DOHH2 (cell line): ENCODE measurements around the gene GALNT13.

ENCODE experiments used
- H3F3A ChIP-seq: fragments of 200-600 bp; sonication (generic), shearing (Covaris generic); 2 replicates; pipeline ENCODE4 v1.6.0; 2016; ENCODE audit warnings: antibody characterized with exemption, mild to moderate bottlenecking; ENCODE audit not compliant: control insufficient read depth, insufficient read depth
- H3K27ac ChIP-seq: fragments of 200-600 bp; sonication (generic); 2 replicates; pipeline ENCODE4 v1.5.1; 2014; ENCODE audit warnings: low read depth, mild to moderate bottlenecking, low read length, moderate library complexity
- H3K27me3 ChIP-seq: fragments of 200-600 bp; sonication (generic); 2 replicates; pipeline ENCODE4 v1.6.1; 2014; ENCODE audit warnings: mild to moderate bottlenecking, low read length, mixed read lengths; ENCODE audit not compliant: control insufficient read depth
- H3K36me3 ChIP-seq: fragments of 200-600 bp; sonication (generic); 2 replicates; pipeline ENCODE4 v1.6.1; 2014; ENCODE audit warnings: mild to moderate bottlenecking, low read length, moderate library complexity, mixed read lengths; ENCODE audit not compliant: control insufficient read depth
- H3K4me1 ChIP-seq: fragments of 200-600 bp; sonication (generic); 2 replicates; pipeline ENCODE4 v1.6.1; 2014; ENCODE audit warnings: mild to moderate bottlenecking, low read length, mixed read lengths; ENCODE audit not compliant: control insufficient read depth
- H3K4me2 ChIP-seq: fragments of 200-600 bp; sonication (generic); 2 replicates; pipeline ENCODE4 v1.6.0; 2014; ENCODE audit warnings: mild to moderate bottlenecking, low read length, moderate library complexity
- H3K4me3 ChIP-seq: fragments of 200-600 bp; sonication (generic); 2 replicates; pipeline ENCODE4 v1.5.1; 2014; ENCODE audit warnings: mild to moderate bottlenecking, low read length, mixed read lengths
- H3K79me2 ChIP-seq: fragments of 200-600 bp; sonication (generic); 2 replicates; pipeline ENCODE4 v1.6.1; 2014; ENCODE audit warnings: mild to moderate bottlenecking, low read length, mixed read lengths; ENCODE audit not compliant: control insufficient read depth
- H3K9me2 ChIP-seq: fragments of 200-600 bp; sonication (generic); replicated peaks from 2 replicates; pipeline ENCODE4 v1.6.1; 2014; ENCODE audit warnings: mild to moderate bottlenecking, low read length, mixed read lengths; ENCODE audit not compliant: control insufficient read depth
- H3K9me3 ChIP-seq: fragments of 200-600 bp; sonication (generic); 2 replicates; pipeline ENCODE4 v1.6.1; 2014; ENCODE audit warnings: antibody characterized with exemption, low read length, mixed read lengths; ENCODE audit not compliant: control insufficient read depth, insufficient read depth
- H4K20me1 ChIP-seq: fragments of 200-600 bp; sonication (generic); 2 replicates; pipeline ENCODE4 v1.6.0; 2014; ENCODE audit warnings: low read depth, mild to moderate bottlenecking, antibody characterized with exemption, low read length, moderate library complexity; ENCODE audit not compliant: control insufficient read depth, insufficient read depth
- EZH2phosphoT487 ChIP-seq: fragments of 200-600 bp; sonication (generic); IDR thresholded peaks from 2 replicates; pipeline ENCODE4 v1.6.1; 2017; ENCODE audit warnings: borderline replicate concordance, mild to moderate bottlenecking, antibody characterized with exemption, low read length, moderate library complexity, mixed read lengths
- TF ChIP-seq, protein P1 (sequence below): fragments of 200-600 bp; sonication (generic); IDR thresholded peaks from one replicate; pipeline ENCODE4 v1.5.1; 2014; ENCODE audit warnings: antibody characterized with exemption, mild to moderate bottlenecking, low read depth, low read length; ENCODE audit not compliant: poor library complexity, severe bottlenecking

Gene GALNT13

DNA sequence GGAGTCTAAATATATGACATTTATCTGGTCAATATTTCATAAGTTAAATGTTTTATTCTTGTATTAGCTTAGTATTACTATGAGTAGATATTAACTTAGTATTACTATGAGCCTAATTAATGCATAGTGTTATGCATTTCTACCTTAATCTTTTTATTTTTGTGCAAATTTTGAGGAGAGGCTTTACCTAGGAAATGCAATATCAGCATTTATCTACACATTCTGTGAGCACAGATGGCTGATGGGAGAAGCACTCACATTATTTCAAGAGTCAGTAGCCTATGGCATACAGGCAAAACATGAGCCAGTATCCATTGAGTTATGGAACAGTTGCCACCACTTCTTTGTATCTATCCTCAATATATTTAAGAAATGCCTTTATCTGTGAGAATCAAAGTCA is 422.1 kb downstream of the GALNT13 start:
- no peaks in the 10 kb centered on the region; the same call in 1 of the 2 replicates for H3K9me2 ChIP-seq
- no peaks in the 10 kb centered on the region for H3K27me3 ChIP-seq
- H3K9me3 ChIP-seq, result no peaks in the 10 kb centered on the region
- H3K36me3 ChIP-seq, result no peaks in the 10 kb centered on the region
- no peaks in the 10 kb centered on the region for H3K79me2 ChIP-seq
- no peaks in the 10 kb centered on the region for H3F3A ChIP-seq
- no peaks in the 10 kb centered on the region for H4K20me1 ChIP-seq
- TF ChIP-seq EZH2phosphoT487, result no peak
- H3K4me3 ChIP-seq, result no peak overlapping the region
- H3K4me1 ChIP-seq, result no peaks in the 10 kb centered on the region
- no peak overlapping the region for H3K4me2 ChIP-seq
- H3K27ac ChIP-seq, result no peak overlapping the region

DNA sequence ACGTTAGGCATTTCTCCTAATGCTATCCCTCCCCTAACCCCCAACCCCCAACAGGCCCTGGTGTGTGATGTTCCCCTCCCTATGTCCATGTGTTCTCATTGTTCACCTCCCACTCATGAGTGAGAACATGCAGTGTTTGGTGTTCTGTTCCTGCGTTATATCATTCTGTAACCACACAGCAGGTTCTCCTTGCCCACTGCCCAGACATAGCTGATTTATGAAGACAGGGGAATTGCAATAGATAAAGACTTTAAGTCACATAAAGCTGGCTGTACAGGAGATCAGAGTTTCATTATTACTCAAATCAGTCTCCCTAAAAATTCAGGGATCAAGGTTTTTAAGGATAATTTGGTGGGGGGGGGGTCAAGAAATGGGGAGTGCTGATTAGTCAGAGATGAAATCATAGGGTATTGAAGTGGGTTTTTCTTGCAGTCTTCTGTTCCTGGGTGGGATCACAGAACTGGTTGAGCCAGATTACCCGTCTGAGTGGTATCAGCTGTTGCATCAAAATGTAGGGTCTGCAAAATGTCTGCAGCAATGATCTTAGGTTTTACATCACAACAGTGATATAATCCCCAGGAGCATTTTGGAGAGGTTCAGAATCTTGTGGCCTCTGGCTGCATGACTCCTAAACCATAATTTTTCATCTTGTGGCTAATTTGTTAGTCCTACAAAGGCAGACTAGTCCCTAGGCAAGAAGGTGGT is 434.7 kb downstream of the GALNT13 start:
- no peaks in the 10 kb centered on the region for H3K9me2 ChIP-seq

DNA sequence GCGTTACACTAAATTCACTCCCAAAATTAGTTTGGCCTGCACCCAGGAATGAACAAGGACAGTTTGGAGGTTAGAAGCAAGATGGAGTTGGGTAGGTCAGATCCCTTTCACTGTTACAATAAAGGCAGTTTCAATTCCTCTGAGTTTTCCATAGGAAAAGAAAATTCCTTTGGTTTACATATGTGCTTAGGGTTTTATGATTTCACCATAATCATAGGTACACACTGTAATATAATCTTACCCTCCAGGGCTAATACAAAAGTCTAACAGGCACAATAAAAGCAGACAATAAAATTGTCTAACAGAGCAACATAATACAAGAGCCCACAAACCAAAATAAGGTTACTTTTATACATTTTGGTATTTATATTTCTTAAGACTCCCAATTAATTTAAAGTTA is 435.3 kb downstream of the GALNT13 start:
- Histone ChIP-seq H4K20me1 (no peaks in the 10 kb centered on the region), H3K4me2 (no peak overlapping the region), H3K9me2 (no peaks in the 10 kb centered on the region), H3K27me3 (no peaks in the 10 kb centered on the region), H3K27ac (no peak overlapping the region), H3K36me3 (no peaks in the 10 kb centered on the region), H3K79me2 (no peaks in the 10 kb centered on the region), H3K9me3 (no peaks in the 10 kb centered on the region), H3F3A (no peaks in the 10 kb centered on the region), H3K4me1 (no peaks in the 10 kb centered on the region), H3K4me3 (no peak overlapping the region)
- no peak for TF ChIP-seq EZH2phosphoT487
- TF ChIP-seq, protein P1, sequence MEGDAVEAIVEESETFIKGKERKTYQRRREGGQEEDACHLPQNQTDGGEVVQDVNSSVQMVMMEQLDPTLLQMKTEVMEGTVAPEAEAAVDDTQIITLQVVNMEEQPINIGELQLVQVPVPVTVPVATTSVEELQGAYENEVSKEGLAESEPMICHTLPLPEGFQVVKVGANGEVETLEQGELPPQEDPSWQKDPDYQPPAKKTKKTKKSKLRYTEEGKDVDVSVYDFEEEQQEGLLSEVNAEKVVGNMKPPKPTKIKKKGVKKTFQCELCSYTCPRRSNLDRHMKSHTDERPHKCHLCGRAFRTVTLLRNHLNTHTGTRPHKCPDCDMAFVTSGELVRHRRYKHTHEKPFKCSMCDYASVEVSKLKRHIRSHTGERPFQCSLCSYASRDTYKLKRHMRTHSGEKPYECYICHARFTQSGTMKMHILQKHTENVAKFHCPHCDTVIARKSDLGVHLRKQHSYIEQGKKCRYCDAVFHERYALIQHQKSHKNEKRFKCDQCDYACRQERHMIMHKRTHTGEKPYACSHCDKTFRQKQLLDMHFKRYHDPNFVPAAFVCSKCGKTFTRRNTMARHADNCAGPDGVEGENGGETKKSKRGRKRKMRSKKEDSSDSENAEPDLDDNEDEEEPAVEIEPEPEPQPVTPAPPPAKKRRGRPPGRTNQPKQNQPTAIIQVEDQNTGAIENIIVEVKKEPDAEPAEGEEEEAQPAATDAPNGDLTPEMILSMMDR, result no peak

More for the DNA sequence above, 434.7 kb downstream of the GALNT13 start:
- no peaks in the 10 kb centered on the region for H3K9me3 ChIP-seq
- no peaks in the 10 kb centered on the region for H4K20me1 ChIP-seq
- no peaks in the 10 kb centered on the region for H3K36me3 ChIP-seq
- H3F3A ChIP-seq, result no peaks in the 10 kb centered on the region
- no peaks in the 10 kb centered on the region for H3K27me3 ChIP-seq
- TF ChIP-seq, protein P1, result no peak
- TF ChIP-seq EZH2phosphoT487, result no peak
- no peak overlapping the region for H3K4me2 ChIP-seq
- H3K27ac ChIP-seq, result no peak overlapping the region
- no peak overlapping the region for H3K4me3 ChIP-seq
- H3K79me2 ChIP-seq, result no peaks in the 10 kb centered on the region
- no peaks in the 10 kb centered on the region for H3K4me1 ChIP-seq

DNA sequence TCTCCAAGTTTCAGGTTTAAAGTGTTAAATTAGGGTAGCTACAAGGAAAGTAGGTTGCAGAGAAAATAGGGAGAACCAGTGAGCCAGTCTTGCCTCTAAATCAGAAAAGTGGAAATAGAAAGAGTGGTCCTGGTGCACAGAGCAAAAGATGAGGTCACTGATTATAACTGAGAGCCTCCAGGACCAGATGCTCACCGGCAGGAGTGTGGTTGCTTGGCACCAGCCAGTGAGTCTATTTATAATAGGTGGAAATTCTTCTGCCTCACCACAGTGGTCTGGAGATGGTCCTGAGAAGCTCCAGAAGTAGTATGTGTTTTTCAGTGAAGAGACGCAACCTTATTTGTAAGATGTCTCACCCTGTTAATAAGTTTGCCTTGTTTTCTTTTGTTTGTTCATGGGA is 452.9 kb downstream of the GALNT13 start:
- no peak overlapping the region for H3K4me3 ChIP-seq
- no peaks in the 10 kb centered on the region for H4K20me1 ChIP-seq
- H3K9me3 ChIP-seq, result no peaks in the 10 kb centered on the region
- H3K27ac ChIP-seq, result no peak overlapping the region
- no peak for TF ChIP-seq EZH2phosphoT487
- TF ChIP-seq, protein P1, result no peak
- no peaks in the 10 kb centered on the region for H3F3A ChIP-seq
- no peaks in the 10 kb centered on the region for H3K36me3 ChIP-seq
- H3K27me3 ChIP-seq, result no peaks in the 10 kb centered on the region
- no peak overlapping the region for H3K4me2 ChIP-seq
- no peaks in the 10 kb centered on the region for H3K79me2 ChIP-seq
- no peaks in the 10 kb centered on the region for H3K9me2 ChIP-seq
- H3K4me1 ChIP-seq, result no peaks in the 10 kb centered on the region
